WI38 (cell line): ENCODE results near the gene SLC6A9.

Experiments
- H3K4me3 ChIP-seq: 2 replicates; pipeline ENCODE4 v1.5.1; 2011; ENCODE audit warnings: low read depth, mild to moderate bottlenecking, control low read depth, low read length
- CTCF ChIP-seq: IDR thresholded peaks from 2 replicates; pipeline ENCODE4 v1.5.1; 2012; ENCODE audit warnings: low read depth, mild to moderate bottlenecking, control low read depth, low read length

The SLC6A9 gene

GRCh38 chr1:43963890-43964289 is 67.4 kb downstream of the SLC6A9 start:
- no peak for TF ChIP-seq CTCF
- no peak overlapping the region for H3K4me3 ChIP-seq

GRCh38 chr1:43963006-43963405 is 68.3 kb downstream of the SLC6A9 start:
- TF ChIP-seq CTCF = no peak
- no peak overlapping the region for H3K4me3 ChIP-seq

- no peak overlapping the region for H3K4me3 ChIP-seq
- TF ChIP-seq CTCF = no peak
Measured at GRCh38 chr1:43962324-43962723, 68.9 kb downstream of the SLC6A9 start.

GRCh38 chr1:43961692-43962091 is 69.6 kb downstream of the SLC6A9 start:
- no peak overlapping the region for H3K4me3 ChIP-seq
- TF ChIP-seq CTCF = no peak

- no peak for TF ChIP-seq CTCF
- no peak overlapping the region for H3K4me3 ChIP-seq
Measured at GRCh38 chr1:43960798-43961197, 70.5 kb downstream of the SLC6A9 start.

GRCh38 chr1:43958351-43959255 is 72.7 kb downstream of the SLC6A9 start:
- TF ChIP-seq CTCF = no peak
- no peak overlapping the region for H3K4me3 ChIP-seq

GRCh38 chr1:43957407-43958040 is 73.7 kb downstream of the SLC6A9 start:
- H3K4me3 ChIP-seq = no peak overlapping the region
- TF ChIP-seq CTCF = no peak
